Measurements from ENCODE around the gene DYNC2H1. TPM values are rescaled to one million over a fixed set of nuclear protein-coding genes. Genes with fewer than 3 reads are reported as not detected.

The DYNC2H1 gene
- total RNA-seq, 2 experiments from 2014 or later, result 2.8 to 3.2 TPM

DNA sequence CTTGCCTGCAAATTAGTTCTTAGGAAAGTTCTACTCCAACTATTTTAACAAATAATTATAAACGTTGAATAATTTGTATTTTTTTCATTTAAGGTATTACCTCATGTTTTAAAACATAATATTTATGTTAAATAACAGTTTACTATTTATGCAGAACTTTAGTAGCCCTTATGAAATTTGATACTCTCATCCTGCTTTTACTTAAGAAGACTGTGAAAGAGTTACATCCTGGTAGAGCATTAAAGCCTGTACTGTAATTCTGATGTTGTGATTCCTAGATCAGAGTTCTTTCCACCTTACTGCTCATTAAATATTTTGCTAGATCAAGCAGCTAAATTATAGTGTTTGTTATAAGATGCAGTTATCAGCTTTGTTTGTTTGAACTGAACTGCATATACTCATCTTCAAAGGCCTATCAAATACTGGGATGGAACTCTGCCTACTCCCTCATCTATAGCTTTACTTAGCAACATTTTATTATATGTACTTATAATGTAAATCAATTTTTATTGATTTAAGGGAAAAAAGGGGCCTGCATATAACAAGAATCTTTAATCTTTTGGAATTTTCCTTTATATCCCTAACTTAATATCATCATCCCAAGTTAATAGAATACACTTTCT is 304.2 kb downstream of the DYNC2H1 start:
- Histone ChIP-seq H3K4me1 (ENCODE audit: insufficient read depth, low read length) (no peaks in the 10 kb centered on the region), H3K36me3 (ENCODE audit: insufficient read depth, low read length) (no peaks in the 10 kb centered on the region), H3K27ac (ENCODE audit: low read depth in 1 of 2, low read length in 2 of 2) (no peak overlapping the region), H3K9me3 (ENCODE audit: control insufficient read depth in 1 of 2, insufficient read depth in 1 of 2, low read length in 2 of 2) (no peaks in the 10 kb centered on the region), H3K27me3 (ENCODE audit: control insufficient read depth in 1 of 2, insufficient read depth in 2 of 2, low read length in 2 of 2) (no peaks in the 10 kb centered on the region), H3K4me3 (ENCODE audit: low read length) (no peak overlapping the region)
- POLR2A ChIA-PET, result no interaction called here
- no peaks in the 10 kb centered on the region for H3K4me1 Mint-ChIP-seq (ENCODE audit: low read depth)
- no peak overlapping the region for H3K27ac Mint-ChIP-seq
- H3K27me3 Mint-ChIP-seq, result no peaks in the 10 kb centered on the region
- TF ChIP-seq, protein P1, sequence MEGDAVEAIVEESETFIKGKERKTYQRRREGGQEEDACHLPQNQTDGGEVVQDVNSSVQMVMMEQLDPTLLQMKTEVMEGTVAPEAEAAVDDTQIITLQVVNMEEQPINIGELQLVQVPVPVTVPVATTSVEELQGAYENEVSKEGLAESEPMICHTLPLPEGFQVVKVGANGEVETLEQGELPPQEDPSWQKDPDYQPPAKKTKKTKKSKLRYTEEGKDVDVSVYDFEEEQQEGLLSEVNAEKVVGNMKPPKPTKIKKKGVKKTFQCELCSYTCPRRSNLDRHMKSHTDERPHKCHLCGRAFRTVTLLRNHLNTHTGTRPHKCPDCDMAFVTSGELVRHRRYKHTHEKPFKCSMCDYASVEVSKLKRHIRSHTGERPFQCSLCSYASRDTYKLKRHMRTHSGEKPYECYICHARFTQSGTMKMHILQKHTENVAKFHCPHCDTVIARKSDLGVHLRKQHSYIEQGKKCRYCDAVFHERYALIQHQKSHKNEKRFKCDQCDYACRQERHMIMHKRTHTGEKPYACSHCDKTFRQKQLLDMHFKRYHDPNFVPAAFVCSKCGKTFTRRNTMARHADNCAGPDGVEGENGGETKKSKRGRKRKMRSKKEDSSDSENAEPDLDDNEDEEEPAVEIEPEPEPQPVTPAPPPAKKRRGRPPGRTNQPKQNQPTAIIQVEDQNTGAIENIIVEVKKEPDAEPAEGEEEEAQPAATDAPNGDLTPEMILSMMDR (IDR thresholded peaks at IDR 0.05), result no peak
- CTCF ChIA-PET, result no interaction called here
- H3K9me3 Mint-ChIP-seq, result peaks cover 4% of the 10 kb centered on the region
- no peak overlapping the region for H3K4me3 Mint-ChIP-seq
- intact Hi-C loops (cut with DNase I, micrococcal nuclease), result no loop called here
- H3K36me3 Mint-ChIP-seq (ENCODE audit: low read depth), result no peaks in the 10 kb centered on the region
- no peak for DNase-seq
- ATAC-seq (ENCODE audit: poor library complexity), result no peak

DNA sequence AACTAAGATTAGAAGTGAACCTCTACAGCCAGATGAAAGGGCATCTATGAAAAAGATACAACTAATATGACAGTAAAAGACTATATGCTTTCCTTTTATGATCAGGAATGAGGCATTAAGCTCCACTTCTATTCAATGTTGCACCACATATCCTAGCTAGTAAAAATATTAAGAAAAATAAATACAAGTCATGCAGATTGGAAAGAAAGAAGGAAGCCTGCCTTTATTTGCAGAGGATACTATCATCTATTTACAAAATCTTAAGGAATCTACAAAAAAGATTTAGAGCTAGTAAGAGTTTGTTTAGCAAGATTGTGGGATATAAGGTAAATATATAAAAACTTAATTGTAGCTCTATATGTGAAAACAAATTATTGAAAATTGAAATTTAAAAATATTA is 308.8 kb downstream of the DYNC2H1 start:
- Histone ChIP-seq H3K4me1 (ENCODE audit: insufficient read depth, low read length) (no peaks in the 10 kb centered on the region), H3K4me3 (ENCODE audit: low read length) (no peak overlapping the region), H3K27ac (ENCODE audit: low read depth in 1 of 2, low read length in 2 of 2) (no peak overlapping the region), H3K27me3 (ENCODE audit: control insufficient read depth in 1 of 2, insufficient read depth in 2 of 2, low read length in 2 of 2) (no peaks in the 10 kb centered on the region), H3K36me3 (ENCODE audit: insufficient read depth, low read length) (no peaks in the 10 kb centered on the region), H3K9me3 (ENCODE audit: control insufficient read depth in 1 of 2, insufficient read depth in 1 of 2, low read length in 2 of 2) (peaks cover 0 to 7% of the 10 kb centered on the region in 2 experiments)
- ATAC-seq (ENCODE audit: poor library complexity) (no peak), DNase-seq (no peak)
- intact Hi-C loops (cut with DNase I, micrococcal nuclease), result no loop called here
- no peaks in the 10 kb centered on the region for H3K27me3 Mint-ChIP-seq
- peaks cover 17% of the 10 kb centered on the region for H3K9me3 Mint-ChIP-seq
- H3K4me1 Mint-ChIP-seq (ENCODE audit: low read depth), result no peaks in the 10 kb centered on the region
- ChIA-PET POLR2A (no interaction called here), CTCF (no interaction called here)
- H3K36me3 Mint-ChIP-seq (ENCODE audit: low read depth), result no peaks in the 10 kb centered on the region
- TF ChIP-seq, protein P1 (IDR thresholded peaks at IDR 0.05), result no peak
- H3K4me3 Mint-ChIP-seq, result no peak overlapping the region
- H3K27ac Mint-ChIP-seq, result no peak overlapping the region

DNA sequence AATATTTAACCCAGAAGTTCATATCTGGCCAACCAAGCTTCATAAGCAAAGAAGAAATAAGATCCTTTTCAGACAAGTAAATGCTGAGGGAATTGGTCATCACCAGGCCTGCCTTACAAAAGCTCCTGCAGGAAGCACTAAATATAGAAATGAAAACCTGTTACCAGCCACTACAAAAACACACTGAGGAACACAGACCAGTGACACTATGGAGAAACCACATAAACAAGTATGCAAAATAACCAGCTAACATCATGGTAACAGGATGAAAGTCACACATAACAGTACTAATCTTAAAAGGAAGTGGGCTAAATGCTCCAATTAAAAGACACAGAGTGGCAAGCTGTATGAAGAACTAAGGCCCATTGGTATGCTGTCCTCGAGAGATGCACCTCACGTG is 311.4 kb downstream of the DYNC2H1 start:
- no peaks in the 10 kb centered on the region for H3K4me1 ChIP-seq (ENCODE audit: insufficient read depth, low read length)
- Mint-ChIP-seq H3K4me1 (ENCODE audit: low read depth) (no peaks in the 10 kb centered on the region), H3K9me3 (peaks cover 17% of the 10 kb centered on the region), H3K27me3 (no peaks in the 10 kb centered on the region), H3K27ac (no peak overlapping the region), H3K4me3 (no peak overlapping the region), H3K36me3 (ENCODE audit: low read depth) (no peaks in the 10 kb centered on the region)
- H3K36me3 ChIP-seq (ENCODE audit: insufficient read depth, low read length), result no peaks in the 10 kb centered on the region
- TF ChIP-seq, protein P1 (IDR thresholded peaks at IDR 0.05), result no peak
- no peak for ATAC-seq (ENCODE audit: poor library complexity)
- H3K27ac ChIP-seq (ENCODE audit: low read depth in 1 of 2, low read length in 2 of 2), result no peak overlapping the region
- no peak overlapping the region for H3K4me3 ChIP-seq (ENCODE audit: low read length)
- POLR2A ChIA-PET, result no interaction called here
- CTCF ChIA-PET, result no interaction called here
- DNase-seq, result no peak
- H3K9me3 ChIP-seq (ENCODE audit: control insufficient read depth in 1 of 2, insufficient read depth in 1 of 2, low read length in 2 of 2), result peaks cover 0 to 7% of the 10 kb centered on the region in 2 experiments
- H3K27me3 ChIP-seq (ENCODE audit: control insufficient read depth in 1 of 2, insufficient read depth in 2 of 2, low read length in 2 of 2), result no peaks in the 10 kb centered on the region
- intact Hi-C loops (cut with DNase I, micrococcal nuclease), result no loop called here

All from CD4-positive, alpha-beta T cell (primary cell).